ENCODE data around the gene GPC3. TPM values are rescaled to one million over a fixed set of nuclear protein-coding genes. Genes with fewer than 3 reads are reported as not detected.

GPC3 gene
- total RNA-seq, 2 experiments from 2014 or later, result 0.86 to 1.3 TPM

DNA sequence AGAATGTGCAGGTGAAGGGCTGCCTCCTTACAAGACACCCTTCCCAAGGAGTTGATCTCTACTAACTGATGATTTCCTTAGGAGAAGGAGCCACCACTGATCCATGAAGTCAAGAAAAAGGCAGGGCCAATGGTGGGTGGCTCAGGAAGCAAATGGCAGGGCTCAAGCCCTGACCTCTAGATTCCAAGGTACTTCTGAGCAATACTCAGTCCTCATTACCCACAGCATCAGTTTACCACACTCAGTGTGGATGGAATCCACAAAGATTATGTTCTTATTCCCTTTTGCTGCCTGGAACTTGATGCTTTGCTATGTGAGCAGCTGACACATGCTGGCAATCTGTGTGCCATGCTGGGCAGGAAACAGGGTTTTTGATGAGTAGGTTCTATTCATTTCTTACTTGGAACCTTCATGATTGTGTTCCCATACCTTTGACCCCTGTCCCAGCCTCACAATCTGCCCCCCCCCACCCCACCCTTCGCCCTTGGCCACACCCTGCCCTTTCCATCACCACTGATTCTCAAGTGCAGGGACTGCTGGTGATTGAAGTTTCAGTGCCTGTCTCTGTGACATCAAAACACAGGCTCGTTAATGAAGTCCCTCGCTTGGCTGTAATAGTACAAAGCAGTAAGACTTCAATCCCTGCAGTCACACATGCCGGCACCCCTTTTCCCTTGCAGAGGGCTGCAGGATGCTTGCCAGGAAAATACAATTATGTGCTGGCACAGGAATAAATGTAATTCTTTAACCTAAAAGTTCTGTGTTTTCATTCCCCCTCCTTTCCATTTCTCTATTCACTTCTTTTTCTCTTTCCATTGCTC, 434.5 kb downstream of the GPC3 start:
- Mint-ChIP-seq H3K4me1 (no peaks in the 10 kb centered on the region), H3K27me3 (no peaks in the 10 kb centered on the region), H3K9me3 (ENCODE audit: low read depth) (peaks cover 3% of the 10 kb centered on the region), H3K4me3 (no peak overlapping the region), H3K27ac (no peak overlapping the region), H3K36me3 (ENCODE audit: low read depth) (peaks cover 2% of the 10 kb centered on the region)
- ATAC-seq (no peak), DNase-seq (no peak)
- CTCF ChIA-PET, result no interaction called here
- POLR2A ChIA-PET, result no interaction called here
- intact Hi-C loops (cut with DNase I, micrococcal nuclease), result no loop called here

DNA sequence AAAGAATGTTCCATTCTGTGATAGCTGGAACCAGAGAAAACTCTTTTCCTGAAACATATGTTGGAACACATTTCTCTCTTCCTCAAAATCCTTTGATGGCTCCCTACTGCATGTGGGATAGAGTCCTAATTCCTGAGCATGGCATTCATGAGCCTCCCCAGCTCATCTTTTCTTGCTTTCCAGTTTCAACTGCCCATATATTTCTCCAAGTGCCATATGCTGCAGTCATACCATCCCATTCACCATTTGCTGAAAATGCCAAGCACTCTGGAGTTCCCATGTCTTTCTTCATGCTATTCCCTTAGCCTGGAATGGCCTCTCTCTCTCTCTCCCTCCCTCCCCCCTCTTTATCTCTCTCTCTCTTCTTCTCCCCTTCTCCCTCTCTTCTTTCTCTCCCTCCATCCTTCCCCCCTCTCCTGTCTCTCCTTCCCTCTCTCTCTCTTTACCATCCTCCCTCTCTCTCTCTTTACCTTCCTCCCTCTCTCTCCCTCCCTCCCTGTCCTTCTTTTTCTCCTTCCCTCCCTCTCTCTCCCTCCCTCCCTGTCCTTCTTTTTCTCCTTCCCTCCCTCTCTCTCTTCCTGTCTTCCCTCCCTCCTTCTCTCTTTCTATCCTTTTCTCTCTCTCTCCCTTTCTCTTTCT, 436.0 kb downstream of the GPC3 start:
- no peaks in the 10 kb centered on the region for H3K4me1 Mint-ChIP-seq
- no peak overlapping the region for H3K4me3 Mint-ChIP-seq
- POLR2A ChIA-PET, result no interaction called here
- H3K36me3 Mint-ChIP-seq (ENCODE audit: low read depth), result no peaks in the 10 kb centered on the region
- no peak for DNase-seq
- CTCF ChIA-PET, result no interaction called here
- ATAC-seq, result no peak
- no peak overlapping the region for H3K27ac Mint-ChIP-seq
- intact Hi-C loops (cut with DNase I, micrococcal nuclease), result no loop called here
- H3K9me3 Mint-ChIP-seq (ENCODE audit: low read depth), result no peaks in the 10 kb centered on the region
- H3K27me3 Mint-ChIP-seq, result no peaks in the 10 kb centered on the region

DNA sequence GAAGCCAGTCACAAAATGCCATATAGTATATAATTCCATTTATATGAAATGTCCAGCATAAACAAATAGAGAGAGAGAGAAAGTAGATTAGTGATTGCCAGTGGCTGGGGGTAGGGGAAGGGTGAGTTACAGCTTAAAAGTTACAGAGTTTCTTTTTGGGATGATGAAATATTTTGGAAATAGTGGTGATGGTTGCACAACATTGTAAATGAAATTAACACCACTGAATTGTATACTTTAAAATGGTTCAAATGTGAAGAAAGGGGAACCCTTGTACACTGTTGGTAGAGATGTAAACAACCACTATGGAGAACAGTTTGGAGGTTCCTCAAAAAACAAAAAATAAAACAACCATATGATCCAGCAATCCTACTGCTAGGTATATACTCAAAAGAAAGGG, 439.0 kb downstream of the GPC3 start:
- no peaks in the 10 kb centered on the region for H3K36me3 Mint-ChIP-seq (ENCODE audit: low read depth)
- intact Hi-C loops (cut with DNase I, micrococcal nuclease), result no loop called here
- H3K9me3 Mint-ChIP-seq (ENCODE audit: low read depth), result no peaks in the 10 kb centered on the region
- no peak overlapping the region for H3K4me3 Mint-ChIP-seq
- no peaks in the 10 kb centered on the region for H3K27me3 Mint-ChIP-seq
- H3K27ac Mint-ChIP-seq, result no peak overlapping the region
- ChIA-PET POLR2A (no interaction called here), CTCF (no interaction called here)
- DNase-seq (no peak), ATAC-seq (no peak)
- no peaks in the 10 kb centered on the region for H3K4me1 Mint-ChIP-seq

DNA sequence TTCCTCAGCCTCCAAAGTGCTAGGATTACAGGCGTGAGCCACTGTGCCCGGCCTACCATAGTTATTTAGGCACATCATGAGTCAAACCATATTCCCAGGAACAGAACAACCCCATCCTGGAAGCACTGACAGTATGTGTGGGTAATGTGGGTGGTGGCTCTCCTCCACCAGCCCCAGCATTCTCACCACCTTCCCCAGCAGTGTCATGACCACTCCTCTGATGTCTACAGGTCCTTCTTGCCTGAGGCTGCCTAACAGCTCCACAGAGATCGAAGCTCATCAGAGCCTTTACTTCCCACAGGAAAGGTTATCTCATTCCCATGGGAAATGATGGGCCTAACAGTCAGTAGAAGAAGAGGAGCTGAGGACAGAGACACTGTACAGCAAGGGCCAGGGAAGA, 440.6 kb downstream of the GPC3 start:
- intact Hi-C loops (cut with DNase I, micrococcal nuclease), result no loop called here
- ATAC-seq, result no peak
- ChIA-PET CTCF (no interaction called here), POLR2A (no interaction called here)
- Mint-ChIP-seq H3K4me3 (no peak overlapping the region), H3K36me3 (ENCODE audit: low read depth) (no peaks in the 10 kb centered on the region), H3K9me3 (ENCODE audit: low read depth) (no peaks in the 10 kb centered on the region), H3K27me3 (no peaks in the 10 kb centered on the region), H3K4me1 (no peaks in the 10 kb centered on the region), H3K27ac (no peak overlapping the region)
- no peak for DNase-seq

DNA sequence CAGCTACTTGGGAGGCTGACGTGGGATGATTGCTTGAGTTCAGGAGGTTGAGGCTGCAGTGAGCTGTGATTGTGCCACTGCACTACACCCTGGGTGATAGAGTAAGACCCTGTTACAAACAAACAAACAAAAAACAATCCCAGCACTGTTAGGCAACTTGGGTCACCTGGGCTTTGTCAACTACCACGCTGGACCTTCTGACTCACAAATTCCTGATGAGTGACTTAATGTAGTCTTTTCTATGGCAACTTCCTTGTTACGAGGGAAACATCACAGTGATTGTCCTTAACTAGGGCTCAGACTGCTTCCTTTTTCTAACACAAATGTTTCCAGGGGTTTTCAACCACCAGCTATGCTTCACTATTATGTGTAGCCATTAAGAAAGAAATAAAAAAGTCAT, 441.3 kb downstream of the GPC3 start:
- no peaks in the 10 kb centered on the region for H3K9me3 Mint-ChIP-seq (ENCODE audit: low read depth)
- POLR2A ChIA-PET, result no interaction called here
- intact Hi-C loops (cut with DNase I, micrococcal nuclease), result no loop called here
- no peak for DNase-seq
- H3K27me3 Mint-ChIP-seq, result no peaks in the 10 kb centered on the region
- no peak for ATAC-seq
- H3K36me3 Mint-ChIP-seq (ENCODE audit: low read depth), result no peaks in the 10 kb centered on the region
- H3K27ac Mint-ChIP-seq, result no peak overlapping the region
- CTCF ChIA-PET, result no interaction called here
- H3K4me1 Mint-ChIP-seq, result no peaks in the 10 kb centered on the region
- no peak overlapping the region for H3K4me3 Mint-ChIP-seq

DNA sequence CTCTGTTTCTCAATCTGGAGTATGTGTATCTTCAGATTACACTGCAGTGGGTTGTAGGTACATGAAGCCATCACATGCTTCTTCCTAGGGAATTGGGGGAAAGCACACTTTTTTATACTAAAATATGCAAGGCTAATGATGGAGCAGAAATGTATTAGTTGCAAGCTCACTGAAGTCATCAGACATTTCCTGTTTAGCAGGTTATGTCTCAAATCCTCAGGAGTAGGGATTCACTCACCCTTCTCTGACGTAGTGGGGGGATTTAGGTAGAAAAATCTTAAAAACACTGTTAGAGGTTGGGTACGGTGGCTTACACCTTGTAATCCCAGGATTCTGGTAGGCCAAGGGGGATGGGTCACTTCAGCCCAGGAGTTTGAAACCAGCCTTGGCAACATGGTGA, 441.7 kb downstream of the GPC3 start:
- POLR2A ChIA-PET, result no interaction called here
- Mint-ChIP-seq H3K27me3 (no peaks in the 10 kb centered on the region), H3K27ac (no peak overlapping the region), H3K4me1 (no peaks in the 10 kb centered on the region), H3K4me3 (no peak overlapping the region), H3K36me3 (ENCODE audit: low read depth) (no peaks in the 10 kb centered on the region), H3K9me3 (ENCODE audit: low read depth) (no peaks in the 10 kb centered on the region)
- CTCF ChIA-PET, result interaction anchor here (0.6 kb wide), 1 partner anchor 1730 kb away, joined by 3 read pairs; no protein-coding TSS in a partner anchor
- intact Hi-C loops (cut with DNase I, micrococcal nuclease), result no loop called here
- ATAC-seq, result no peak
- no peak for DNase-seq

DNA sequence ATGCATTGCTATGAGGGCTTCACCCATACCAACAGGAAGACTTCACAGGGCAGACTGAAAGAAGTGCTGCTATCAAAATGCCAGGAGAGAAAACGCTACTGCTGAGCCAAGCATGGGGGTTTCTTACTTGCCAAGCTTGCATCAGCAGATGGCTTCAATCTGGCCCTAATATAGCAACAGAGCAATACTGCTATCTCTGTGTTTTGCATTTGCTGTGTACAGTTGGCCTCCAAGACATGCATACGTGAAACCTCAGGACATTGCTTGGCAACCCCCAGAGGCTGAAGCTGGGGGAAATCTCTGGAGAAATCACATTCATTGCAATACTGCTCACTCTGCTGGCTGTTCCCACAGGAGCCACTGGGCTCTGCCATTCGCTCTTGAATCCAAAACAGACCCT, 442.9 kb downstream of the GPC3 start:
- Mint-ChIP-seq H3K9me3 (ENCODE audit: low read depth) (no peaks in the 10 kb centered on the region), H3K27ac (no peak overlapping the region), H3K27me3 (no peaks in the 10 kb centered on the region), H3K4me1 (no peaks in the 10 kb centered on the region), H3K4me3 (no peak overlapping the region), H3K36me3 (ENCODE audit: low read depth) (no peaks in the 10 kb centered on the region)
- ATAC-seq, result no peak
- DNase-seq, result no peak
- POLR2A ChIA-PET, result no interaction called here
- CTCF ChIA-PET, result no interaction called here
- intact Hi-C loops (cut with DNase I, micrococcal nuclease), result no loop called here

DNA sequence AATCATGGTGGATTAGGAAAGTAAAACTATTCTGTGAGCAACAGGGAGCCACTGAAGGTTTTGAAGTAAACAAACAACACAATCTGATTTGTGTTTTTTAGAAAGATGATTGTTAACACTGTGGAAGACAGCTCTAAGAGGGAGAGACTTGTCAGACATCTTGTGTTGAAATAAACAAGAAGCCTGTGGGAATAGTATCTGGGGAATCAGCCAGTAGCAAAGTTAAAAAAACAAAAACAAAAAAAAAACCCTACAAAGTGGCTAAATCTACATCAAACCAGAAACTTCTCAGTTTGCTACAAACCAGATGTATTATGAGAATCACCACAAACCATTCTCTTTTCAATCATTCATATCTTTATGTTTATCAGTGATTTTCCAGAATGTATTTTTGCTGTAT, 444.4 kb downstream of the GPC3 start:
- POLR2A ChIA-PET, result no interaction called here
- H3K27me3 Mint-ChIP-seq, result no peaks in the 10 kb centered on the region

DNA sequence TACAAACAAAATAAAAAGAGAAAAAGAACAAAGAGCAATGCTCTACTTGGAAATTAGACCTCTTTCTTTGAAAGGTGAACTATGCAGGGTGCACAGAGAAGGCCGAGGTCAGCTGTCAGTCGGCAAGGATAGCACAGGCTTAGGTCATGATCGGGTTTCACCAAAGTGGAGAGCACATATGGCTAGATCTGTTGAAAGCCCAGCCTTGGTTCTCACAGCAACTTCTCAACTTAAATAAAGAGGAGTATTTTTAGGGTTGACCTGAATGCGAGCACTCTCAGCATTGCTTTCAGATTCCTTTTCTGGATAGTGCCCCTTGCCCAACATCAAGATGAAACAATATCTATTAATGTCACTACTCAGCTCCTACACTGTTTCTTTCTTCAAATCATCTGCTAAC, 447.2 kb downstream of the GPC3 start:
- ATAC-seq, result no peak
- H3K4me1 Mint-ChIP-seq, result no peaks in the 10 kb centered on the region
- H3K27me3 Mint-ChIP-seq, result no peaks in the 10 kb centered on the region
- H3K27ac Mint-ChIP-seq, result no peak overlapping the region
- ChIA-PET CTCF (no interaction called here), POLR2A (no interaction called here)
- intact Hi-C loops (cut with DNase I, micrococcal nuclease), result no loop called here
- H3K9me3 Mint-ChIP-seq (ENCODE audit: low read depth), result no peaks in the 10 kb centered on the region
- DNase-seq, result no peak
- no peak overlapping the region for H3K4me3 Mint-ChIP-seq
- no peaks in the 10 kb centered on the region for H3K36me3 Mint-ChIP-seq (ENCODE audit: low read depth)

More for the DNA sequence above, 444.4 kb downstream of the GPC3 start:
- Mint-ChIP-seq H3K36me3 (ENCODE audit: low read depth) (no peaks in the 10 kb centered on the region), H3K9me3 (ENCODE audit: low read depth) (no peaks in the 10 kb centered on the region), H3K27ac (no peak overlapping the region), H3K4me1 (no peaks in the 10 kb centered on the region), H3K4me3 (no peak overlapping the region)
- intact Hi-C loops (cut with DNase I, micrococcal nuclease), result no loop called here
- DNase-seq (no peak), ATAC-seq (no peak)
- CTCF ChIA-PET, result no interaction called here

DNA sequence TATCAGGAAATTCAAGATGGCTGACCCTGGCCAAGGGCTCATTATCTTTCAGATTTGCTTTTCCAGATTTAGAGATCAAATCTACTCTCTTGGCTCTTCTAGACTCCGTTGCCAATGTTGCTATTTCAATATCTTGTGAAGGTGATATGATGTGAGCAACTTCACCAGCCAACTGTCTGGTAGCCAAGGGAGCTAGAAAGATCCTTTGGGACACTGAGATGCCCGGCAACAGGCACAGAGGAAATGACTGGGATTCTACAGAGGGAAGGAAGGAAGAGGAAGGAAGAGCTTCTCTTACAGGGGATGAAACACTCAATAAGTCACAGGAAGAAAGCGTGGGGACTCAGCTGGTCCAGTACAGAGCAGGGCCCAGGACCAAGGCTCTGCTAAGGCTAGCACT, 448.3 kb downstream of the GPC3 start:
- Mint-ChIP-seq H3K36me3 (ENCODE audit: low read depth) (no peaks in the 10 kb centered on the region), H3K4me3 (no peak overlapping the region), H3K9me3 (ENCODE audit: low read depth) (no peaks in the 10 kb centered on the region), H3K27ac (no peak overlapping the region), H3K27me3 (no peaks in the 10 kb centered on the region), H3K4me1 (no peaks in the 10 kb centered on the region)
- ChIA-PET POLR2A (no interaction called here), CTCF (no interaction called here)
- ATAC-seq (no peak), DNase-seq (no peak)
- intact Hi-C loops (cut with DNase I, micrococcal nuclease), result no loop called here

DNA sequence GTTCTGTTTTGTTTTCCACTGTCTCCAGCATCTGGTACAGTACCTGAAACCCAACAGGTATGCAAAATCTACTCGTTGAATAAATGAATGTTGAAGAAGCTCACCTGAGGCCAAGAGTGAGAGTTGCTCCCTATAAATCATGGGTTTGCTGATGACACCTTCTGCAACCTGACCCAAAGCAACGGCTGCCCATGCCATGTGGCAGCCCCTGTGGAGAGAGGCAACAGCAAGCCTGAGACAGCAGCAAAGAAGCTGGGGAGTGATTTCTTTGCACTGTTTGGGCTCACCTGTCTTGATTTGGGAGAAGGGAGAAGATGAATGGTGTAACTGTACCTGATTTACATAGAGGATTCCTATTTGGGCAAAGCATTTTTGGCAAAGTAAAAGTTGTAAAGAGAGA, 450.3 kb downstream of the GPC3 start:
- H3K27ac Mint-ChIP-seq, result no peak overlapping the region
- ChIA-PET POLR2A (no interaction called here), CTCF (interaction anchor here (0.7 kb wide), 1 partner anchor 346 kb away, joined by 3 read pairs; no protein-coding TSS in a partner anchor)
- H3K9me3 Mint-ChIP-seq (ENCODE audit: low read depth), result no peaks in the 10 kb centered on the region
- no peaks in the 10 kb centered on the region for H3K27me3 Mint-ChIP-seq
- H3K4me3 Mint-ChIP-seq, result no peak overlapping the region
- intact Hi-C loops (cut with DNase I, micrococcal nuclease), result no loop called here
- H3K4me1 Mint-ChIP-seq, result no peaks in the 10 kb centered on the region
- DNase-seq (no peak), ATAC-seq (no peak)
- no peaks in the 10 kb centered on the region for H3K36me3 Mint-ChIP-seq (ENCODE audit: low read depth)

DNA sequence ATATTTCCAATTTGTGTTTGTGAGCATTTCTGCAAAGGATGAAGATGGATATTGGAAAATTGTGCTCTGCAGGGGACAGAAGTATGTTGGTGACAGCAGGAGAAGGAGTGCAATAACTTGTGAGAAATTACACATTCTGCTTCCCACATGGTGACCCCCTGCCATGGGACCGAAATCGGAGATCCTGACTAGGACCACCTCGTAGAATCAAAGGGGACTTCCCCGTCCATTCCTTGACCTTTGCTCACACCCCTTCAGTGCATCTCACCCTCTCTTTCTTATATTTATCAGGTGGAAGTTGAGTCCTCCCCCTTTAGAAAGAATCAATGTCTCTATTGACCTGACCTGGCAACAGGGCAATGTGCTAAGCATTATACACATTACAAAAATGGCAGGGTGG, 451.2 kb downstream of the GPC3 start:
- no peaks in the 10 kb centered on the region for H3K4me1 Mint-ChIP-seq
- intact Hi-C loops (cut with DNase I, micrococcal nuclease), result no loop called here
- ChIA-PET POLR2A (no interaction called here), CTCF (no interaction called here)
- no peak overlapping the region for H3K4me3 Mint-ChIP-seq
- no peak overlapping the region for H3K27ac Mint-ChIP-seq
- H3K36me3 Mint-ChIP-seq (ENCODE audit: low read depth), result no peaks in the 10 kb centered on the region
- no peaks in the 10 kb centered on the region for H3K27me3 Mint-ChIP-seq
- no peaks in the 10 kb centered on the region for H3K9me3 Mint-ChIP-seq (ENCODE audit: low read depth)
- DNase-seq (no peak), ATAC-seq (no peak)
